HEK293T (cell line): ENCODE results near the gene DUSP5.

ENCODE experiments used
- ARNT ChIP-seq: fragments of 450-650 bp; IDR thresholded peaks from 2 replicates; pipeline ENCODE4 v1.6.1; 2017; ENCODE audit warnings: mild to moderate bottlenecking
- ELF4 ChIP-seq: fragments of 450-650 bp; IDR thresholded peaks from 2 replicates; pipeline ENCODE4 v1.6.1; 2017; ENCODE audit warnings: antibody characterized with exemption
- FOXM1 ChIP-seq: fragments of 450-650 bp; IDR thresholded peaks from 2 replicates; pipeline ENCODE4 v1.6.1; 2017; ENCODE audit warnings: mild to moderate bottlenecking, borderline replicate concordance
- ZNF384 ChIP-seq: fragments of 450-650 bp; IDR thresholded peaks from 2 replicates; pipeline ENCODE4 v1.6.1; 2016

DNA sequence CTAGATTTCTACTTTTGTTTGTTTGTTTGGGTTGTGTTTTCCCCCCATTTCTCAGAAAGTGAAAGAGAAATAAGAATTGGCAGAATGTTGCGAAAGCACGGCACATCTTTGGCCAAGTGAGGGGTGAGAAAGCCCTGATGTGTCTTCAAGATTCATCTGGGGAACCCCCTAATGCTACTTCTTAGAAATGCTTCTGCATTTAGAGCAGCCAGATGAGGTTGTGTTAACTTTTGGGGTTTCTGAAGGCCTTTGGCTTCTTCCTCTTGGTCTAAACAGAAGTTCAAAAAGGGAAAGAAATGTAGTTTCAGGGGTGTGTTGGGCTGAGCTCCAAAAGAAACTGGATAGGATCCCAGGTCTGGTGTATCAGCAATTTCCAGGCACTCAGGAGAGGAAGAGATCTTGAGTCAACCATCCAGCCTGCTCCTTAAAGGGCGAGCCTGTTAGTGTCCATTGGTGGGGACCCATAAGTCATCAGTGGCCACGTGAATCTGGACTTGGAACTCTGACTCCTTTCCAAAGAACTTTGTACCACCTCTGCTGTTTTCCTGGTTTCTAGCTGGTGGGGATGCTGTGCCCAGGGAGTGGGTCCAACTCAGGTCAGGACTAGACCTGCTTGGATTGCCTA is 6.5 kb downstream of the DUSP5 start:
- no peak for TF ChIP-seq ARNT
- no peak for TF ChIP-seq ZNF384
- TF ChIP-seq FOXM1: no peak
- TF ChIP-seq ELF4: no peak
